Epithelial cell of prostate (primary cell): ENCODE measurements around the gene DES.
"Not testable (repeated sequence)": the region's sequence is repeated elsewhere in the genome, so short reads cannot be mapped to it uniquely, and the experiment has no call there.

Source experiments
- DNase-seq: peaks from one replicate; pipeline ENCODE4 v3.0.0-alpha.2; 2011; ENCODE audit warnings: low read depth, low spot score
- H3K27ac ChIP-seq: fragments of 450-650 bp; 2 replicates; pipeline ENCODE4 v1.5.1; 2017; ENCODE audit warnings: mild to moderate bottlenecking

DES gene

GRCh38 chr2:219398721-219399363 is 19.3 kb upstream of the DES start:
- DNase-seq, result no peak
- no peak overlapping the region for H3K27ac ChIP-seq

- H3K27ac ChIP-seq, result no peak overlapping the region
- no peak for DNase-seq
Measured at GRCh38 chr2:219399716-219400478, 18.3 kb upstream of the DES start.

- no peak for DNase-seq
- H3K27ac ChIP-seq, result no peak overlapping the region
Measured at GRCh38 chr2:219400562-219400961, 17.6 kb upstream of the DES start.

- DNase-seq, result no peak
- H3K27ac ChIP-seq, result no peak overlapping the region
Measured at GRCh38 chr2:219401606-219402005, 16.6 kb upstream of the DES start.

- H3K27ac ChIP-seq, result no peak overlapping the region
- no peak for DNase-seq
Measured at GRCh38 chr2:219402665-219403515, 15.3 kb upstream of the DES start.

GRCh38 chr2:219403861-219404260 is 14.3 kb upstream of the DES start:
- no peak overlapping the region for H3K27ac ChIP-seq

GRCh38 chr2:219404291-219404910 is 13.8 kb upstream of the DES start:
- DNase-seq, result no peak
- H3K27ac ChIP-seq, result no peak overlapping the region

More at GRCh38 chr2:219403861-219404260, 14.3 kb upstream of the DES start:
- no peak for DNase-seq

GRCh38 chr2:219404954-219405353 is 13.2 kb upstream of the DES start:
- no peak overlapping the region for H3K27ac ChIP-seq
- DNase-seq, result no peak

GRCh38 chr2:219405451-219405850 is 12.7 kb upstream of the DES start:
- no peak overlapping the region for H3K27ac ChIP-seq
- DNase-seq, result no peak

GRCh38 chr2:219405958-219406860 is 12.0 kb upstream of the DES start:
- no peak for DNase-seq
- no peak overlapping the region for H3K27ac ChIP-seq

- DNase-seq, result no peak
- no peak overlapping the region for H3K27ac ChIP-seq
Measured at GRCh38 chr2:219406861-219407230, 11.3 kb upstream of the DES start.

- not testable (repeated sequence) for H3K27ac ChIP-seq, DNase-seq
Measured at GRCh38 chr2:219407343-219407742, 10.8 kb upstream of the DES start.

GRCh38 chr2:219408204-219408603 is 10.0 kb upstream of the DES start:
- DNase-seq, result no peak
- no peak overlapping the region for H3K27ac ChIP-seq

GRCh38 chr2:219408631-219409030 is 9.5 kb upstream of the DES start:
- no peak overlapping the region for H3K27ac ChIP-seq
- no peak for DNase-seq

GRCh38 chr2:219409619-219410018 is 8.6 kb upstream of the DES start:
- no peak overlapping the region for H3K27ac ChIP-seq
- no peak for DNase-seq

GRCh38 chr2:219410390-219410789 is 7.8 kb upstream of the DES start:
- H3K27ac ChIP-seq, result no peak overlapping the region
- DNase-seq, result no peak

- no peak overlapping the region for H3K27ac ChIP-seq
- no peak for DNase-seq
Measured at GRCh38 chr2:219414857-219415256, 3.3 kb upstream of the DES start.

- no peak overlapping the region for H3K27ac ChIP-seq
- DNase-seq, result no peak
Measured at GRCh38 chr2:219415580-219416234, 2.5 kb upstream of the DES start.

- DNase-seq, result no peak
- no peak overlapping the region for H3K27ac ChIP-seq
Measured at GRCh38 chr2:219416235-219416602, 2.0 kb upstream of the DES start.
